Panc1 (cell line): ENCODE measurements around the gene HOXA4. TPM values are rescaled to one million over a fixed set of nuclear protein-coding genes. Genes with fewer than 3 reads are reported as not detected.

Experiments used
- ATAC-seq: fragments of 200-7000 bp; cut with Tn5 transposase; 2 replicates; pipeline ENCODE4 v1.9.1; 2020; ENCODE audit warnings: mild to moderate bottlenecking, moderate library complexity
- BruUV-seq: library from RNA; stranded (reverse); fragments of 400-500 nt; replicated peaks from 2 replicates; lab custom pipeline; 2021; lab: Mats Ljungman, UMichigan
- CTCF ChIA-PET: fragments of 300-600 bp; sonication (Branson Sonifier 250); formaldehyde crosslinking; loops from one replicate; lab custom pipeline; 2022; ENCODE audit warnings: antibody characterized with exemption; lab: Charles Lee
- POLR2A ChIA-PET: fragments of 300-600 bp; sonication (Branson Sonifier 250); formaldehyde crosslinking; loops from one replicate; lab custom pipeline; 2022; ENCODE audit warnings: antibody characterized with exemption; lab: Charles Lee
- DNase-seq: peaks from one replicate; pipeline ENCODE4 v3.0.0-alpha.2; 2010; ENCODE audit warnings: low read depth, low spot score
- H3K27ac ChIP-seq: 2 replicates; pipeline ENCODE4 v1.5.1; 2011; ENCODE audit warnings: mild to moderate bottlenecking, low read length, inconsistent platforms
- H3K27me3 ChIP-seq: fragments of 200-500 bp; sonication (Bioruptor generic); 2 replicates; pipeline ENCODE4 v1.6.0; 2014; ENCODE audit warnings: low read length, inconsistent platforms; ENCODE audit not compliant: control insufficient read depth, insufficient read depth
- H3K36me3 ChIP-seq: fragments of 200-500 bp; sonication (Bioruptor generic); 2 replicates; pipeline ENCODE4 v1.5.1; 2014; ENCODE audit warnings: inconsistent platforms, mild to moderate bottlenecking, low read length, moderate library complexity; ENCODE audit not compliant: control insufficient read depth, insufficient read depth
- H3K4me1 ChIP-seq: 2 replicates; pipeline ENCODE4 v1.5.1; 2011; ENCODE audit warnings: inconsistent platforms, mild to moderate bottlenecking, low read length, moderate library complexity; ENCODE audit not compliant: control insufficient read depth, insufficient read depth
- H3K4me3 ChIP-seq, 2 experiments: 2 replicates each; pipeline ENCODE4 v1.5.1; 2011 to 2012; ENCODE audit warnings: low read depth in 2 of 2, low read length in 2 of 2, mild to moderate bottlenecking in 2 of 2, inconsistent platforms in 1 of 2, moderate library complexity in 1 of 2
- H3K9me3 ChIP-seq: fragments of 200-500 bp; sonication (Bioruptor generic); 2 replicates; pipeline ENCODE4 v1.5.1; 2014; ENCODE audit warnings: low read depth, mild to moderate bottlenecking, inconsistent platforms, low read length, moderate library complexity; ENCODE audit not compliant: control insufficient read depth, insufficient read depth
- CTCF ChIP-seq: fragments of 450-650 bp; IDR thresholded peaks from 2 replicates; pipeline ENCODE4 v1.5.1; 2017; ENCODE audit warnings: mild to moderate bottlenecking
- POLR2AphosphoS5 ChIP-seq: IDR thresholded peaks from 2 replicates; pipeline ENCODE4 v1.6.1; 2012; ENCODE audit warnings: mild to moderate bottlenecking, low read depth, low read length, moderate library complexity
- REST ChIP-seq, 2 experiments: IDR thresholded peaks; 2 replicates each; pipeline ENCODE4 v1.6.1; 2011 to 2012; ENCODE audit warnings: low read depth in 2 of 2, control low read depth in 1 of 2, low read length in 1 of 2, mild to moderate bottlenecking in 1 of 2, moderate library complexity in 1 of 2; ENCODE audit not compliant: insufficient read depth in 1 of 2
- SIN3A ChIP-seq: IDR thresholded peaks from 2 replicates; pipeline ENCODE4 v1.6.1; 2012; ENCODE audit warnings: low read depth, mild to moderate bottlenecking, low read length, moderate library complexity, borderline replicate concordance; ENCODE audit not compliant: insufficient read depth
- TCF7L2 ChIP-seq: IDR thresholded peaks from 2 replicates; pipeline ENCODE4 v1.6.1; 2011; ENCODE audit warnings: mild to moderate bottlenecking, low read depth, low read length, inconsistent platforms
- in situ Hi-C: cut with HindIII; loops from 2 replicates; pipeline ENCODE4 v1.10.0; 2016; ENCODE audit warnings: low sequenced_read_pairs, low pct_unique_long_range_greater_than_20kb
- intact Hi-C: fragments of 100-400 bp; cut with micrococcal nuclease; formaldehyde crosslinking; loops from one replicate; pipeline ENCODE4 v1.10.0; 2022; ENCODE audit not compliant: unreplicated experiment
- total RNA-seq: library from RNA; stranded (reverse); gene quantifications from one replicate; pipeline ENCODE4 v1.2.1, GENCODE V29; 2021; ENCODE audit not compliant: unreplicated experiment

Gene HOXA4
- total RNA-seq, 1 experiment from 2014 or later, result 0.39 TPM

GRCh38 chr7:27112361-27112760 is 18.2 kb downstream of the HOXA4 start:
- ATAC-seq, result no peak
- H3K9me3 ChIP-seq, result no peaks in the 10 kb centered on the region
- intact Hi-C loops, result no loop called here
- BruUV-seq, result no TSS peak
- CTCF ChIA-PET, result no interaction called here
- POLR2A ChIA-PET, result no interaction called here
- no peaks in the 10 kb centered on the region for H3K27me3 ChIP-seq
- peaks cover 49% of the 10 kb centered on the region for H3K4me1 ChIP-seq
- no peak for TF ChIP-seq SIN3A
- no peak for TF ChIP-seq REST (IDR thresholded peaks at IDR 0.05; ENCODE audit: insufficient read depth in 1 of 2, low read depth in 2 of 2, low read length in 1 of 2)
- H3K4me3 ChIP-seq, result peak overlapping the region; percentile 77 to 92; a peak in 3 of 4 replicates
- in situ Hi-C loops, result no loop called here
- peak overlapping the region; percentile 100 for H3K27ac ChIP-seq
- DNase-seq, result no peak
- no peaks in the 10 kb centered on the region for H3K36me3 ChIP-seq

GRCh38 chr7:27111751-27112277 is 18.7 kb downstream of the HOXA4 start:
- TF ChIP-seq CTCF, result no peak
- TF ChIP-seq POLR2AphosphoS5, result no peak
- TF ChIP-seq REST (IDR thresholded peaks at IDR 0.05; ENCODE audit: insufficient read depth in 1 of 2, low read depth in 2 of 2, low read length in 1 of 2), result no peak
- 0 out of 2 replicates have a peak, but pooled peaks have one; percentile 44 for TF ChIP-seq SIN3A
- TF ChIP-seq TCF7L2, result no peak
- peak overlapping the region; percentile 100 for H3K27ac ChIP-seq
- in situ Hi-C loops (no loop called here), intact Hi-C loops (no loop called here)
- no peaks in the 10 kb centered on the region for H3K9me3 ChIP-seq
- H3K27me3 ChIP-seq, result no peaks in the 10 kb centered on the region
- peaks cover 43% of the 10 kb centered on the region for H3K4me1 ChIP-seq
- DNase-seq (no peak), ATAC-seq (no peak)
- 0 out of 2 replicates have a peak, but pooled peaks cover under 1% of the 10 kb centered on the region for H3K36me3 ChIP-seq
- POLR2A ChIA-PET, result no interaction called here
- peak overlapping the region; percentile 77 to 92 for H3K4me3 ChIP-seq
- CTCF ChIA-PET, result no interaction called here
- TSS peak; percentile 70 for BruUV-seq
